Measurements from ENCODE around the gene CDK5RAP3.

Gene CDK5RAP3

GRCh38 chr17:47970725-47971499 is at the start of gene CDK5RAP3 (continued):
- TF ChIP-seq ZNF837 (tag by site-specific recombination; IDR thresholded peaks at IDR 0.05): no peak
- TF ChIP-seq SP2 (tag by site-specific recombination; IDR thresholded peaks at IDR 0.05): peak; percentile 100
- no peak for TF ChIP-seq ZNF311 (tag by site-specific recombination; IDR thresholded peaks at IDR 0.05; ENCODE audit: borderline replicate concordance)
- peak; percentile 84; the same call in 1 of the 2 replicates for TF ChIP-seq KLF17 (tag by site-specific recombination; IDR thresholded peaks at IDR 0.05)
- TF ChIP-seq ZBTB1 (tag by site-specific recombination; IDR thresholded peaks at IDR 0.05): no peak
- TF ChIP-seq, protein P1, sequence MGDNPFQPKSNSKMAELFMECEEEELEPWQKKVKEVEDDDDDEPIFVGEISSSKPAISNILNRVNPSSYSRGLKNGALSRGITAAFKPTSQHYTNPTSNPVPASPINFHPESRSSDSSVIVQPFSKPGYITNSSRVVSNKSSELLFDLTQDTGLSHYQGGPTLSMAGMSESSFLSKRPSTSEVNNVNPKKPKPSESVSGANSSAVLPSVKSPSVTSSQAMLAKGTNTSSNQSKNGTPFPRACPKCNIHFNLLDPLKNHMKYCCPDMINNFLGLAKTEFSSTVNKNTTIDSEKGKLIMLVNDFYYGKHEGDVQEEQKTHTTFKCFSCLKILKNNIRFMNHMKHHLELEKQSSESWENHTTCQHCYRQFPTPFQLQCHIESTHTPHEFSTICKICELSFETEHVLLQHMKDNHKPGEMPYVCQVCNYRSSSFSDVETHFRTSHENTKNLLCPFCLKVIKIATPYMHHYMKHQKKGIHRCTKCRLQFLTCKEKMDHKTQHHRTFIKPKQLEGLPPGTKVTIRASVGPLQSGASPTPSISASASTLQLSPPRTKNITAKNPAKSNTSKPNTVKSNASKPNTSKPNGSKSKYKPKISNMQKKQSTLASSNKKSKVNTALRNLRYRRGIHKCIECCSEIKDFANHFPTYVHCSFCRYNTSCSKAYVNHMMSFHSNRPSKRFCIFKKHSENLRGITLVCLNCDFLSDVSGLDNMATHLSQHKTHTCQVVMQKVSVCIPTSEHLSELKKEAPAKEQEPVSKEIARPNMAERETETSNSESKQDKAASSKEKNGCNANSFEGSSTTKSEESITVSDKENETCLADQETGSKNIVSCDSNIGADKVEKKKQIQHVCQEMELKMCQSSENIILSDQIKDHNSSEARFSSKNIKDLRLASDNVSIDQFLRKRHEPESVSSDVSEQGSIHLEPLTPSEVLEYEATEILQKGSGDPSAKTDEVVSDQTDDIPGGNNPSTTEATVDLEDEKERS (tag by site-specific recombination; IDR thresholded peaks at IDR 0.05): no peak; the same call in 1 of the 2 replicates
- no peak for TF ChIP-seq ZNF677 (tag by site-specific recombination; IDR thresholded peaks at IDR 0.05)
- TF ChIP-seq SCRT2 (tag by site-specific recombination; IDR thresholded peaks at IDR 0.05): no peak
- TF ChIP-seq EGR2 (tag by site-specific recombination; IDR thresholded peaks at IDR 0.05; ENCODE audit: low read depth): 0 out of 2 replicates have a peak, but pooled peaks have one; percentile 31
- peak; percentile 45; the same call in 1 of the 2 replicates for TF ChIP-seq OVOL3 (tag by site-specific recombination; IDR thresholded peaks at IDR 0.05)
- no peak for TF ChIP-seq ZNF621 (tag by site-specific recombination; IDR thresholded peaks at IDR 0.05)
- no peak for TF ChIP-seq ZNF274 (IDR thresholded peaks at IDR 0.05; ENCODE audit: low read length)
- no peak for TF ChIP-seq ZNF274 (tag by site-specific recombination; IDR thresholded peaks at IDR 0.05; ENCODE audit: borderline replicate concordance)
- TF ChIP-seq ZNF707 (tag by site-specific recombination; IDR thresholded peaks at IDR 0.05): no peak
- no peak for TF ChIP-seq ZNF19 (tag by site-specific recombination; IDR thresholded peaks at IDR 0.05; ENCODE audit: low read depth)
- peak; percentile 97 for TF ChIP-seq KLF10 (tag by site-specific recombination; IDR thresholded peaks at IDR 0.05)
- TF ChIP-seq GLI4 (tag by site-specific recombination; IDR thresholded peaks at IDR 0.05): peak; percentile 93
- TF ChIP-seq ZNF785 (tag by site-specific recombination; IDR thresholded peaks at IDR 0.05): 0 out of 2 replicates have a peak, but pooled peaks have one; percentile 25
- no peak for TF ChIP-seq ZNF292 (tag by site-specific recombination; IDR thresholded peaks at IDR 0.05; ENCODE audit: borderline replicate concordance, low read depth)
- peak; percentile 99 for TF ChIP-seq KLF16 (tag by site-specific recombination; IDR thresholded peaks at IDR 0.05)
- peak; percentile 93 for TF ChIP-seq KLF7 (tag by site-specific recombination; IDR thresholded peaks at IDR 0.05; ENCODE audit: borderline replicate concordance)
- peak; percentile 79 for TF ChIP-seq ZSCAN30 (tag by site-specific recombination; IDR thresholded peaks at IDR 0.05)
- TF ChIP-seq, protein P2, sequence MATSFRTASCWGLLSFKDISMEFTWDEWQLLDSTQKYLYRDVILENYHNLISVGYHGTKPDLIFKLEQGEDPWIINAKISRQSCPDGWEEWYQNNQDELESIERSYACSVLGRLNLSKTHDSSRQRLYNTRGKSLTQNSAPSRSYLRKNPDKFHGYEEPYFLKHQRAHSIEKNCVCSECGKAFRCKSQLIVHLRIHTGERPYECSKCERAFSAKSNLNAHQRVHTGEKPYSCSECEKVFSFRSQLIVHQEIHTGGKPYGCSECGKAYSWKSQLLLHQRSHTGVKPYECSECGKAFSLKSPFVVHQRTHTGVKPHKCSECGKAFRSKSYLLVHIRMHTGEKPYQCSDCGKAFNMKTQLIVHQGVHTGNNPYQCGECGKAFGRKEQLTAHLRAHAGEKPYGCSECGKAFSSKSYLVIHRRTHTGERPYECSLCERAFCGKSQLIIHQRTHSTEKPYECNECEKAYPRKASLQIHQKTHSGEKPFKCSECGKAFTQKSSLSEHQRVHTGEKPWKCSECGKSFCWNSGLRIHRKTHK (tag by site-specific recombination; IDR thresholded peaks at IDR 0.05): no peak
- no peak for TF ChIP-seq ZNF548 (tag by site-specific recombination; IDR thresholded peaks at IDR 0.05)
- no peak for TF ChIP-seq ZNF521 (tag by site-specific recombination; IDR thresholded peaks at IDR 0.05)
- TF ChIP-seq ZSCAN4 (tag by site-specific recombination; IDR thresholded peaks at IDR 0.05): no peak
- no peak for TF ChIP-seq ZNF114 (tag by site-specific recombination; IDR thresholded peaks at IDR 0.05)
- TF ChIP-seq IKZF3 (tag by site-specific recombination; IDR thresholded peaks at IDR 0.05): no peak
- TF ChIP-seq ZNF16 (tag by site-specific recombination; IDR thresholded peaks at IDR 0.05; ENCODE audit: low read depth): no peak
- no peak for TF ChIP-seq MEIS1 (CRISPR knock-in tag; IDR thresholded peaks at IDR 0.05; ENCODE audit: borderline replicate concordance)
- TF ChIP-seq GLI2 (tag by site-specific recombination; IDR thresholded peaks at IDR 0.05; ENCODE audit: borderline replicate concordance, low read depth): no peak
- TF ChIP-seq OSR2 (tag by site-specific recombination; IDR thresholded peaks at IDR 0.05): peak; percentile 15; the same call in 1 of the 2 replicates
- TF ChIP-seq ZNF324 (tag by site-specific recombination; IDR thresholded peaks at IDR 0.05): peak; percentile 90
- no peak for TF ChIP-seq ZNF48 (tag by site-specific recombination; IDR thresholded peaks at IDR 0.05)
